Suprapubic skin (tissue), 4 donors: ENCODE results near the gene STAT3. TPM values are rescaled to one million over a fixed set of nuclear protein-coding genes. Genes with fewer than 3 reads are reported as not detected.
"Not testable (repeated sequence)": the region's sequence is repeated elsewhere in the genome, so short reads cannot be mapped to it uniquely, and the experiment has no call there.

Experiments
- DNase-seq, 2 donors: peaks; one replicate each; pipeline ENCODE4 v3.0.0-alpha.2; 2019; ENCODE audit warnings: low spot score in 2 of 2
- H3K27ac ChIP-seq: fragments of 200-600 bp; sonication (generic); one replicate; pipeline ENCODE4 v1.5.1; 2019
- H3K27me3 ChIP-seq: fragments of 200-600 bp; sonication (generic); one replicate; pipeline ENCODE4 v1.5.1; 2019
- H3K36me3 ChIP-seq: fragments of 200-600 bp; sonication (generic); one replicate; pipeline ENCODE4 v1.5.1; 2019
- H3K4me1 ChIP-seq: fragments of 200-600 bp; sonication (generic); one replicate; pipeline ENCODE4 v1.5.1; 2019
- H3K4me3 ChIP-seq: fragments of 200-600 bp; sonication (generic); one replicate; pipeline ENCODE4 v1.5.1; 2019; ENCODE audit warnings: mild to moderate bottlenecking
- H3K9me3 ChIP-seq: fragments of 200-600 bp; sonication (generic); one replicate; pipeline ENCODE4 v1.5.1; 2019
- CTCF ChIP-seq, 2 donors: fragments of 200-600 bp in 1 of 2; fragments of 450-650 bp in 1 of 2; sonication (generic) in 1 of 2; IDR thresholded peaks; one replicate each; pipeline ENCODE4 v1.5.1; 2016 to 2019; ENCODE audit warnings: antibody characterized with exemption in 2 of 2, mild to moderate bottlenecking in 1 of 2, moderate library complexity in 1 of 2
- EP300 ChIP-seq: sonication (generic); formaldehyde crosslinking; IDR thresholded peaks from one replicate; pipeline ENCODE4 v1.6.1; 2017; ENCODE audit warnings: antibody characterized with exemption
- POLR2A ChIP-seq, 2 donors: fragments of 450-650 bp; IDR thresholded peaks; one replicate each; pipeline ENCODE4 v1.6.1; 2017; ENCODE audit warnings: antibody characterized with exemption in 2 of 2, mild to moderate bottlenecking in 2 of 2, moderate library complexity in 2 of 2
- POLR2AphosphoS5 ChIP-seq, 3 donors: sonication (generic); formaldehyde crosslinking; IDR thresholded peaks; one replicate each; pipeline ENCODE4 v1.6.1; 2017; ENCODE audit warnings: antibody characterized with exemption in 3 of 3
- WGBS: methylation state at CpG from one replicate; pipeline ENCODE4 v1.1.5; 2018; 5-methylcytosine and 5-hydroxymethylcytosine counted together
- total RNA-seq, 4 donors: library from RNA; depleted of rRNA; stranded (reverse); fragments of >200 nt; gene quantifications; one replicate each; pipeline ENCODE4 v1.1.0, GENCODE V29; 2016

The STAT3 gene
- total RNA-seq, 4 donors from 2014 or later = 144 to 174 (median 152) TPM

GRCh38 chr17:42421507-42422338 is 33.5 kb upstream of the STAT3 start:
- no peak for TF ChIP-seq POLR2AphosphoS5 (IDR thresholded peaks at IDR 0.05)
- no peak for TF ChIP-seq CTCF (IDR thresholded peaks at IDR 0.05)
- no peak for TF ChIP-seq POLR2A (IDR thresholded peaks at IDR 0.05)
- TF ChIP-seq EP300 = no peak
- 2% methylated on average over 26 of the region's 59 CpGs for WGBS
- Histone ChIP-seq H3K9me3 (no peaks in the 10 kb centered on the region), H3K27ac (peak overlapping the region; percentile 93), H3K4me1 (peaks cover 78% of the 10 kb centered on the region), H3K36me3 (no peaks in the 10 kb centered on the region), H3K4me3 (peak overlapping the region; percentile 77), H3K27me3 (no peaks in the 10 kb centered on the region)
- peak in 1 of 2 donors; percentile 77 for DNase-seq

- Histone ChIP-seq H3K4me1 (peaks cover 84% of the 10 kb centered on the region), H3K27me3 (no peaks in the 10 kb centered on the region)
- no peak for DNase-seq
Observed at GRCh38 chr17:42421136-42421506, 32.9 kb upstream of the STAT3 start.

GRCh38 chr17:42417981-42418380 is 29.7 kb upstream of the STAT3 start:
- H3K27ac ChIP-seq, DNase-seq, H3K9me3 ChIP-seq, H3K27me3 ChIP-seq, H3K36me3 ChIP-seq, H3K4me3 ChIP-seq: not testable (repeated sequence)
- 72% methylated on average over 5 of the region's 5 CpGs for WGBS
- peaks cover 92% of the 10 kb centered on the region for H3K4me1 ChIP-seq

More at GRCh38 chr17:42421136-42421506, 32.9 kb upstream of the STAT3 start:
- H3K36me3 ChIP-seq = no peaks in the 10 kb centered on the region
- H3K9me3 ChIP-seq = no peaks in the 10 kb centered on the region
- WGBS = 4% methylated on average over 6 of the region's 6 CpGs
- H3K27ac ChIP-seq = peak overlapping the region; percentile 93
- TF ChIP-seq POLR2A (IDR thresholded peaks at IDR 0.05) = no peak
- no peak for TF ChIP-seq CTCF (IDR thresholded peaks at IDR 0.05)
- no peak for TF ChIP-seq POLR2AphosphoS5 (IDR thresholded peaks at IDR 0.05)
- TF ChIP-seq EP300 = no peak
- H3K4me3 ChIP-seq = peak overlapping the region; percentile 77

GRCh38 chr17:42414704-42415409 is 26.6 kb upstream of the STAT3 start:
- TF ChIP-seq EP300 (no peak), CTCF (IDR thresholded peaks at IDR 0.05) (no peak), POLR2A (IDR thresholded peaks at IDR 0.05) (no peak), POLR2AphosphoS5 (IDR thresholded peaks at IDR 0.05) (no peak)
- Histone ChIP-seq H3K9me3 (no peaks in the 10 kb centered on the region), H3K27ac (peak overlapping the region; percentile 72), H3K36me3 (no peaks in the 10 kb centered on the region), H3K4me1 (peaks cover 96% of the 10 kb centered on the region), H3K27me3 (no peaks in the 10 kb centered on the region), H3K4me3 (peak overlapping the region; percentile 12)
- 35% methylated on average over 5 of the region's 7 CpGs for WGBS
- no peak for DNase-seq

- Histone ChIP-seq H3K9me3 (no peaks in the 10 kb centered on the region), H3K27ac (peak overlapping the region; percentile 72), H3K27me3 (no peaks in the 10 kb centered on the region), H3K4me1 (peaks cover 96% of the 10 kb centered on the region), H3K36me3 (no peaks in the 10 kb centered on the region), H3K4me3 (no peak overlapping the region)
- WGBS = 52% methylated on average over 3 of the region's 3 CpGs
- no peak for DNase-seq
- no peak for TF ChIP-seq EP300
- TF ChIP-seq POLR2A (IDR thresholded peaks at IDR 0.05) = no peak
- no peak for TF ChIP-seq CTCF (IDR thresholded peaks at IDR 0.05)
- TF ChIP-seq POLR2AphosphoS5 (IDR thresholded peaks at IDR 0.05) = no peak
Observed at GRCh38 chr17:42413464-42414040, 25.3 kb upstream of the STAT3 start.
